Nephron (organoid): ENCODE results near the gene GMDS.

Experiments used
- H3K27ac Mint-ChIP-seq, 3 experiments: 2 replicates each; pipeline ENCODE4 v1.8.0; 2020; ENCODE audit warnings: mixed read lengths in 3 of 3, mild to moderate bottlenecking in 2 of 3, moderate library complexity in 1 of 3
- H3K27me3 Mint-ChIP-seq: 2 replicates; pipeline ENCODE4 v1.8.0; 2021; ENCODE audit warnings: low read depth, mild to moderate bottlenecking, moderate library complexity, mixed read lengths
- H3K36me3 Mint-ChIP-seq: 2 replicates; pipeline ENCODE4 v1.8.0; 2020; ENCODE audit warnings: low read depth, mixed read lengths
- H3K4me1 Mint-ChIP-seq: 2 replicates; pipeline ENCODE4 v1.8.0; 2020; ENCODE audit warnings: mixed read lengths
- H3K4me3 Mint-ChIP-seq, 3 experiments: 2 replicates each; pipeline ENCODE4 v1.8.0; 2020; ENCODE audit warnings: mild to moderate bottlenecking in 3 of 3, mixed read lengths in 3 of 3, moderate library complexity in 2 of 3
- H3K9me3 Mint-ChIP-seq: 2 replicates; pipeline ENCODE4 v1.8.0; 2020; ENCODE audit warnings: mixed read lengths
- CTCF ChIP-seq, 3 experiments: fragments of 200-600 bp; sonication (generic); IDR thresholded peaks; one replicate each; pipeline ENCODE4 v1.5.0; 2021; ENCODE audit warnings: antibody characterized with exemption in 3 of 3; ENCODE audit not compliant: unreplicated experiment in 3 of 3

GMDS gene

DNA sequence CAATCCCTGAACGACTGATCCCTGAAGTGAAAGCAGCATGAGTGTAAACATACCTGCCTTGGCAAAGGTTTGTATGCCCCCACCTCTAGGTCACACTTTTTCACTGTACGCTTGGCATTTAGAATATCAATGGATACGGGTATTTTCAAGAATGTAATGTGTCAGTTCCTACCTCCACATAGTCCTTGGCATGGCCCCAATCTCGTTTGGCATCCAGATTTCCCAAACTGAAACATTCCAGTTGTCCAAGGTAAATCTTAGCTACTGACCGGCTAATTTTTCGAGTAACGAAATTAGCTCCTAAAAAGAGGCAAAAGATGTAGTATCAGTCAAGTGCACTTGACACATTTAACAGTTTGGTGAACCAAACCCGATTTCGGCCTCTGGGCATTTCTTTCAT is 315.5 kb downstream of the GMDS start:
- Mint-ChIP-seq H3K27ac (no peak overlapping the region), H3K4me1 (peaks cover 12% of the 10 kb centered on the region), H3K9me3 (peaks cover 6% of the 10 kb centered on the region), H3K4me3 (no peak overlapping the region), H3K27me3 (peaks cover 8% of the 10 kb centered on the region), H3K36me3 (peaks cover 9% of the 10 kb centered on the region)
- no peak for TF ChIP-seq CTCF (IDR thresholded peaks at IDR 0.05; ENCODE audit: unreplicated experiment in 3 of 3)

GRCh38 chr6:1925743-1926430 is 319.5 kb downstream of the GMDS start:
- Mint-ChIP-seq H3K27ac (no peak overlapping the region), H3K27me3 (peaks cover 8% of the 10 kb centered on the region), H3K4me3 (no peak overlapping the region), H3K36me3 (peaks cover 5% of the 10 kb centered on the region), H3K9me3 (no peaks in the 10 kb centered on the region), H3K4me1 (peaks cover 12% of the 10 kb centered on the region)
- TF ChIP-seq CTCF (IDR thresholded peaks at IDR 0.05; ENCODE audit: unreplicated experiment in 3 of 3), result no peak

GRCh38 chr6:1923449-1923848 is 322.0 kb downstream of the GMDS start:
- Mint-ChIP-seq H3K9me3 (no peaks in the 10 kb centered on the region), H3K4me1 (peaks cover 9% of the 10 kb centered on the region), H3K27ac (no peak overlapping the region), H3K27me3 (peaks cover 8% of the 10 kb centered on the region), H3K4me3 (no peak overlapping the region), H3K36me3 (peaks cover 5% of the 10 kb centered on the region)
- TF ChIP-seq CTCF (IDR thresholded peaks at IDR 0.05; ENCODE audit: unreplicated experiment in 3 of 3), result no peak

GRCh38 chr6:1917626-1918371 is 327.6 kb downstream of the GMDS start:
- Mint-ChIP-seq H3K9me3 (no peaks in the 10 kb centered on the region), H3K27me3 (no peaks in the 10 kb centered on the region), H3K4me1 (peaks cover 23% of the 10 kb centered on the region), H3K36me3 (no peaks in the 10 kb centered on the region), H3K4me3 (no peak overlapping the region), H3K27ac (peak overlapping the region in 1 of 3 experiments; percentile 7)
- no peak for TF ChIP-seq CTCF (IDR thresholded peaks at IDR 0.05; ENCODE audit: unreplicated experiment in 3 of 3)

GRCh38 chr6:1916334-1917070 is 328.9 kb downstream of the GMDS start:
- Mint-ChIP-seq H3K36me3 (no peaks in the 10 kb centered on the region), H3K27me3 (no peaks in the 10 kb centered on the region), H3K4me1 (peaks cover 23% of the 10 kb centered on the region)

More at GRCh38 chr6:1916334-1917070, 328.9 kb downstream of the GMDS start:
- Mint-ChIP-seq H3K4me3 (no peak overlapping the region), H3K27ac (peak overlapping the region in 1 of 3 experiments; percentile 81), H3K9me3 (no peaks in the 10 kb centered on the region)
- no peak for TF ChIP-seq CTCF (IDR thresholded peaks at IDR 0.05; ENCODE audit: unreplicated experiment in 3 of 3)
